Cerebellar cortex (tissue), 1 donor: ENCODE results near the gene TNFRSF18.

ENCODE experiments used
- DNase-seq: peaks from one replicate; pipeline ENCODE4 v3.0.0-alpha.2; 2015; ENCODE audit warnings: low spot score

TNFRSF18 gene

DNA sequence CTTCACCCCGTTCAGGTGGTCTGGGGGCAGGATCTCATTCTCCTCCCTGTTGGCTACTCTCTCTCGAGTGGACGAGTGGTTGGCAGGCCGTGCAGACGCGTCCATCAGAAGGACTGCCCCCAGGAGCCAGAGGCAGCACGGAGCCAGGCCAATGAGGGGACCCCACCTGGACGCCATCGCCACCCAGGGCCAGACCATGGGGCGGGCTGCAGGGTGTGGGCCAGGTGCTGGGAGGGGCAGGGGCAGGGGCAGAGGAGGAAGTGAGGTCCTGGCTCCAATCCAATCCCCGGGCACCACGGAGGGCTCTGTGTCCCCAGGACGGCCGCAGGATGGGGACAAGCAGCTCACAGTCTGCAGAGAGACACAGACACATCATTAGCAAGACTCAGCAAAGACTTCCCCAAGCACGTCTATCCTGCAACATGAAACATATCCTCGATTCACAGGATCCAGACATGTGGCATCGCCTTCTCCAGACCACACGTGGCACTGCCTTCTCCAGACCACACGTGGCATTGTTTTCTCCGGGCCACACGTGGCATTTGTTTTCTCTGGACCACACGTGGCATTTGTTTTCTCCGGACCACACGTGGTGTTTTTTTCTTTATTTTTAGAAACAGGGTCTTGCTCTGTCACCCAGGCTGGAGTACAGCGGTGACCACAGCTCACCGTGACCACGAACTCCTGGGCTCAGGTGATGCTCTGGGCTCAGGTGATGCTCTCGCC is 22.4 kb upstream of the TNFRSF18 start:
- no peak for DNase-seq

DNA sequence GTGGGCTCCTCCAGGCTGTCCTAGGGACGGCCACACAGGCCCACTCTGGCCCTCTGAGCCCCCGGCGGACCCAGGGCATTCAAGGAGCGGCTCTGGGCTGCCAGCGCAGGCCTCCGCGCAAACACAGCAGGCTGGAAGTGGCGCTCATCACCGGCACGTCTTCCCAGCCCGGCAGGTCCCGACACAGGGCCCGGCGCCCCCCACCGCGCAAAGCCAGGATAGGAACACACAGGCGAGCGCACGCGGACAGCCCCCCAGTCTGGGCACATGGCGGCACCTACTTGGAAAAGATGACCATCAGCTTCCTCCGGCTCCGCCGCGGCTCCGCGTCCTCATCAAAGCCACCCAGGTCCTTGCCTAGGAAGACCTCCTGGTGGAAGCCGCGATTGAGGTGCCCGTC is 21.8 kb upstream of the TNFRSF18 start:
- DNase-seq: no peak

DNA sequence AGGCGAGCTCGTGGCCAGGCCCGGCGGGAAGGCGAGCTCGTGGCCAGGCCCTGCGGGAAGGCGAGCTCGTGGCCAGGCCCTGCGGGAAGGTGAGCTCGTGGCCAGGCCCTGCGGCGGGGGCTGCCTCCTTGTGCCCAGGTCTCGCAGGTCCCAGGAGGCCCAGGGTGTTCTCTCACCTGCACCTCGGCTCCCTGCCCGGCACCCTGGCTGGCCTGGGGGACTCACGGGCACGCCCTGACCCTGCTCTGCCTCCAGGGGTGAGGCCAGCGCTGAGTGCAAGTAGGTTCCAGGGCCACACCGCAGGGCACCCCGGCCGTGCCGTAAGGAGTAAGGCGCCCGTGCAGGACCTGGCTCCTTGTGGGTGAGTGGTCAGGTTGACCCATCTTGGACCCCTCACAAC is 21.0 kb upstream of the TNFRSF18 start:
- DNase-seq: no peak

DNA sequence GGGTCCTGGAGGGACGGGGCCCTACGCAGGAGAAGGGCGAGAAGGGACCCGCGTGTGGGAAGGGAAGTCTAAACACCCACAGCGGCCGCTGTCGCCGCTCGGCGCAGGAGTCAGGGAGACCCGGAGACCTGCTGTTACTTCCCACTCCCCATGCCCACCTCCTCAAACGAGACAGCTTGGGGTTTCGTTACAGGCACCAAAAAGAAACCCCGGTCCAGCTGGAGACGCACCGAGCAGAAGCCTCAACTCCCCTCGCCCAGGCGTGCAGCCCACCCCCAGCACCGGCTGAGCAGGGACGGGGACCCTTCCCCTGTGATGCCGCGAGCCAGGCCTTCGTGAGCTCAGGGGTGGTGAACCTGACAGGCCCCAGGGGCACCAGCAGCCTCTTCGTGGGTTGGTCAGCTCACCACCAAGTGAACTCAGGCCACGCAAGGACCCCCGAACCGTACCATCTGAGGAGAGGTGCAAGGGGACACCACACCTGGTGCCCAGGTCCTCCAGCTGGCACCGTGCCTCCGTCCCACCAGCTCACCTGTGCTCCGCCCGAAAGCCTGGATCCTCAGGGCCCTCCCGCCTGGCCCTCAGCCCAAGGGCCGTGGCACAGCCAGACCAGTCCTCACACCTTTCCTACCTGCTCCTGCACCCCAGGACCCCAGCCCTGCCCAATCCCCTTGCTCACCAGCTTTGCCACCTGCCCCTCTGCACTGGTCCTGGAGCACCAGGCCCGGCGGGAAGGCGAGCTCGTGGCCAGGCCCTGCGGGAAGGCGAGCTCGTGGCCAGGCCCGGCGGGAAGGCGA is 20.4 kb upstream of the TNFRSF18 start:
- no peak for DNase-seq

- peak; percentile 82 for DNase-seq
Observed at GRCh38 chr1:1225913-1226312, 19.5 kb upstream of the TNFRSF18 start.

- no peak for DNase-seq
Observed at GRCh38 chr1:1225238-1225845, 18.9 kb upstream of the TNFRSF18 start.

DNA sequence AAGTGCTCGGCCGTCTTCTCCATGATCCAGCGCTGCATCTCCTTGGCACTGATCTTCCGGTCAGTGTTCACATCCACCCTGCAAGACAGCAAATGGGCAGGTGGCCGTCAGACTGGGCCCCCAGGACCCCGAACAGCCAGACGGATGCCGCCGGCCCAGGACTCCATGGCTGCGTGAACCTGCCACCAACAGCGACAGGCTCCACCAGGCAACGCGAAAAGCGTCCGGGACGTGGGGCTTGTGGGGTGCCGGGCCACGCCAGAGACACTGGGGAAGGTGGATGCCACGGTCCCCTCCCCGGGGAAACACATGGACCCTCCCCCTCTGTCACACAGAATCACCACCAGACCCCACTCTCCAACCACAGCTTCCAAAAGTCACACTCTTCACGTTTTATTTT is 17.5 kb upstream of the TNFRSF18 start:
- no peak for DNase-seq

- DNase-seq: no peak
Observed at GRCh38 chr1:1223321-1223720, 16.9 kb upstream of the TNFRSF18 start.

DNA sequence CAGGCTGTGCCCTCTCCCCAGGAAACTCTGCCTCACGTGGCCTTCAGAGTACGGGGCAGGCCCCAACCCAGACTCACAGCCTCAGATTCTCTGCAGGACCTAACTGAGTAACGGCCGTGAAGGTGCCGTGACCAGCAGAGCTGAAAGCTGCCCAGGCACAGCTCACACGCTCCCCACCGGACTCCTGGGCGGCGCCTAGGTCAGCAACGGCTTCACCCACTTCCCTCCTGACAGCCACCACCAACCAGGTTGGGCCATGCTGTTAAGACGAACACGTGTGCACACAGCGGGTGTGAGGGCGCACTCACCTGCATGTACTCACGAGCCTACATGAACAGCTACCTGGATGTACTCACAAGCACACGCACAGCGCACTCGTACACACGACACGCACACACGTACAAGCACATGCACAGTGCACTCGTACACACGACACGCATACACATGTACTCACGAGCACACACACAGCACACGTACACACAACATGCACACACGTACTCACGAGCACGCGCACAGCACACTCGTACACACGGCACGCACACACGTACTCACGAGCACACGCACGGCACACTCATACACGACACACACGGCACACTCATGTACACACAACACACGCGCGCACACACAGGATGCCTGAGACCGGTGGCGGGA is 16.3 kb upstream of the TNFRSF18 start:
- no peak for DNase-seq

- no peak for DNase-seq
Observed at GRCh38 chr1:1221887-1222574, 15.6 kb upstream of the TNFRSF18 start.

- no peak for DNase-seq
Observed at GRCh38 chr1:1220197-1220596, 13.8 kb upstream of the TNFRSF18 start.

DNA sequence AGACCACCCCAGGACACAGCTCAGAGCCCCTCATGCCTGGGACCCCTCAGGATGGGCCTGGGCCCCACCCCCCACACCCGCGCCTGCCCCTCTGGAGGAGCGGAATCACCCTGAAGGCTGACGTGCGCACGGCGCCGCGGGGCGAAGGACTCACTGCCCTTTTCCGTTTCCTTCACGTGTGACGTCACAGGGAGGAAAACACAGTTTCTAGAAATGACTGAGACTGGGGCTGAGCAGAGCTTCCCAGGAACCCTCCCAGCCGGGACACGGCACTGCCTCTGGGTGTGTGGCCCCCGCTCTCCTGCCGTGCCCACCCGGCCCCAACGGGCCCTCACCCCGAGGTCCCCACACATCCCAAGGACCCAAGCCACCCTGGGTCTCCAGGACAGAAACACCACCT is 12.9 kb upstream of the TNFRSF18 start:
- DNase-seq: no peak

DNA sequence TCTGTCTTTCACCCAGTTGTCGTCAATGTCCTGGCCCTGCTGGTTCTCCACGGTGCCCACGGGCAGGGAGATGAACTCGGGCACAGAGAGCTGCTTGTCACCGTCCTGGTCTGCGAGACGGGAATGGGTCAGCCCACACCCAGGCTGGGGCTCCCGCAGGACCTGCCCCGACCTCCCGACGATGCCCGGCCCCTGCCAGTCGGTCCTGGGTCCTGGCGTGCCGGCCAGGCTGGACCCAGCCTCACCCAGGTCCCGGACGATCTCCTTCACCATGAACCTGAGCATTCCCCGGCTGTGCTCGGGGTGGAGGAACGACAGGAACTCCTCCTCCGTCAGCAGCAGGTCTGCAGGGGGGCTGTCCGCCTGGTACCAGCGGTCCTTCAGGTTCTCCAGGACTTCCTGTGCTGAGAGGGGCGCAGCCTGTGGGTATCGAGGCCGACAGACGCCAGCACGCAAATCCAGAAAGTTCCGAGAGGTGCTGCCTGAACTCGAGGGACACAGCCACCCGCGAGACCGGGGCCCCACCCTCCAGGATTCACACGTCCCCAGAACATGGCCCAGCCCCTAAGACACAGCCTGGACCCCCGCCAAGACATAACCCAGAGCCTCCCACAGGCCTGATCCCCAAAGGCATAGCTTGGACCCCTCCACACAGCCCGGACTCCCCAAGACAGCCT is 12.3 kb upstream of the TNFRSF18 start:
- DNase-seq: no peak

DNA sequence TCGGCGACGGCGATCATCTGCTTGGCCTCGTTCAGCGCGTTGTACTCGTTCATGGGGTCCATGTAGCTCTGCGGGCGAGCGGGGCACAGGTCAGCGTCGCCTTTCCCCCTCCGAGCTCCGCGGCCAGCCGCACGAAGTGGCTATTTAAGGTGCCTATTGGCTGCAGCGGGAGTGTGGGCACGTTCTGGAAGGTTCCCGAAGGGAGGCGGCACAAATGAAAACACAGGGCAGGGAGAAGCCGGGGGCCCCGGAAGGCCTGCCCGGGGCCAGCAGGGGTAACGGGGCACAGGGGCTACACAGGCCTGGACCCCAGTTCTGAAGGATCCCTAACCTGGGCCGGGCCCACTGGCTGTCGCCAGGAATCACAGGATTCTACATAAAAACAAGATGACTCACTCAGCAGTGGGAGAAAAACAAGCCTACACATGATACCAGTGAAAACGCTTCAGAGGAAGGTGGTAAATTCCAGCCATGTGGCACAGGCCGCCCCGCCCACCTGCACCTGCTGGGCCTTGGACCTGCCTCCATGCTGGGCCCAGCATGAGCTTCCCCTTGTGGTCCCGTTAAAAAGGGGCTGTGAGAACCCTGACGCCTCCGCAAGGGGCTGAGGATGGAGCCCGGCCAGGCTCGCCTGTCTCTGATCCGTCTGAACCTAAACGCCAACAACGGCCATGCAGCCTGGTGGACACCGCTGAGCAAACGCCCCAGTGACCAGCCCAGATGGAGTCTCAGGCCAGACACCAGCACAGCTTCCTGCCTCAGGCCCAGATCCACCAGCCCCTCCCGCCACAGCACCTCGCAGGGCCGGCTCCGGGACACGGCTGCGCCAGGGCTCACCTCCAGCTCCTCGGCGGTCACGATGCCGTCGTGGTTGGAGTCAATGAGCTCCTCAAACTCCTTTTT is 11.5 kb upstream of the TNFRSF18 start:
- peak; percentile 72 for DNase-seq

DNA sequence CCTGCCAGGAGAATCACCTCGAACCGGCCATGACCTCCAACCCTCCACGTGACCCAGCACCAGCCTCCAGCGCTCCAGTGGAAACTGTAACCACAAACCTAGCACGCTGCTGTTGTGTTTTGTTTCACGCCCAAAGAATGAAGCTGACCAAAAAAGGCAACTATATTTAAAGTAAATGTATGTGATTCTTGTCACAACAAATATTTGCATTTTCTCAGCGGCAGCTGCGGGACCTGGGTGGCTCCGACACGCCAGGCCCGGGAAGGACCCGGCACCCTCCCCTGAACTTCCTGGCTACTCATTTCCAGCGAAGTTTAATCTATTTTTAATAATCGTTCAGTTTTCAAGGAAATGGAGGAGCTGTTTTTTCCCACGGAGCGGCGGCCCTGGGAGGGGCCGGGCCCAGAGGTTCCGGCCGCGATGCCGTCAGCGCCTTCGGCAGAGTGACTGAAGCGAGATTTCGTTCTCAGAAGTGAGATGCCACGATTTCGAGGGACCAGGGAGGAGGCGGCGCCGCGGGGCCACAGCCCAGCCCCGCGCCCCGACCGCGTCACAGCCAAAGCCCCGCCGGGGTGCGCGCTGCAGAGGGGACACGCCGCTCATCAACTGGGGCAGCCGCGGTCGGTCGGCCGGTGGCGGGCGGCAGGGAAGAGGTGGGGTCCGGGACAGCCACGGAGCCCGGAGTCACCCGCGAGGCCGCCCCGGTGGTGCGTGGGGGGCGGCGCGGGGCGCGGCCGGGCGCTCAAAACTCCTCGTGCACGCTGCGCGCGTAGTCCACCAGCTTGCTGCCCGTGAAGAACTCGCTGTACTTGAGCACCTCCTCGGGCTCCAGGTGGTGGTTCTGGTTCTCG is 10.6 kb upstream of the TNFRSF18 start:
- no peak for DNase-seq

DNA sequence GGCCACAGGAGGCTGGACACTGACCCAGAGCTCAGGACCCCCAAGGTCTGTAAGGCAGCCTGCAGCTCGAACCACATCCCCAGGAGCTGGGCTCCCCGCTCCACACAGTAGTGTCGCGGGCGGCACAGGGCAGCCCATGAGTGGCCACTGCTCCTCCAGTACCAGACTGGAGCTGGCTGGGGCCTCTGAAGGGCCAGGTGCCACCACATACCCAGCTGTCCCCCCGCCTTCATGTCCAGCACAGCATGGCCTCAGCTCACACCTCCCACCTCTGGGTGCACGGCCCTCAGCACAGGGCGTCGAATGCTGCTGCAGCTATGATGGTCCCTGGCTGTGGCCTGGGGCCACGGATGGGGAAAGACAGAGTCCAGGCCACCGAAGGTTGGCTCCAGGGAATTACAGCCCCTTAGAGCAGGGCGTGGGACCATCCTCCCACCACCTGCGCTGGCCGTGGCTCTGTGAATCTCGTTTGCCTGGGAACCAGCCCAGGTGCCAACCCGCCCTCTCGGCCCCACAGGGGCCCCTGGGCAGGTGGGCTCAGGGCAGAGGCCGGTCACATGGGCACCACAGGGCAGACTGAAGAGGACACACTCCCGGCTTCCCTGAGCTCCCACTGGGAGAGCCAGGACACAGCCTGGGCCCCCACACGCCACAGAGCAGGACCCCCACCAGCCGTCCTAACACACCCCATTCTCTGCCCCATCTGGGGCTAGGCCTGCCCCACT is 9.7 kb upstream of the TNFRSF18 start:
- no peak for DNase-seq

DNA sequence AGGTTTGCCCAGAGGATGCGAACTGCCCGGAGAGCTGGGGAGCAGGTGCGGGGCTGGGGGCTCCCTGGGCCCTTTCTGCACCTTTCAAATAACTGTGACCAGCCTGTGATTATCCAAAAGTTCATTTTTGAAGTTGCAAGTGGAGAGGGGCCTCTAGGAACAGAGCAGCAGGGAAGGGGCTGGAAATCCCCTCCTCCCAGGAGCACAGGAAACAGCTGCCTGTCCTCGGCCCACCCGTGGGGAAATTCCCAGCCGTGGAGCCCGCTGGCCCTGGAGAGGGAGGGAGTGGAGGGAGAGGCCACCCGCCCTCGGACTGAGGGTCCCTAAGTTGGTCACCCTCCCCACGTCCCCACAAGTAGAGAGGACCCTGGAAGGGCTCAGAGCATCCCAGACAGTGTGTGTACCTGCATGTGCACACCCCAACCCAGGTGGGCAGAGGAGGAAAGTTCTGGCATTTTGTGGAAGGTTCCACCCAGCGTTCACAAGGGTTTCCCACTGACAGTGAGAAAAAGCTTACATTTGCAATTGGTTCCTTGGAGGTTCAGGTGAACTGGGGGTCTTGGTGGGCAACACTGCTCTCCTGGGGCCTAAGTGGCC is 8.8 kb upstream of the TNFRSF18 start:
- DNase-seq: no peak
